ENCODE results near the gene UGP2.

GRCh38 chr2:63914311-63914710, 72.6 kb downstream of the UGP2 start:
- no peak for TF ChIP-seq CTCF (IDR thresholded peaks at IDR 0.05)
- TF ChIP-seq POLR2A (IDR thresholded peaks at IDR 0.05): no peak
- no peak for TF ChIP-seq EP300 (IDR thresholded peaks at IDR 0.05)

All from suprapubic skin (tissue), 3 donors.